ENCODE data around the gene ARSH.
"Not testable (repeated sequence)": the region's sequence is repeated elsewhere in the genome, so short reads cannot be mapped to it uniquely, and the experiment has no call there.

DNA sequence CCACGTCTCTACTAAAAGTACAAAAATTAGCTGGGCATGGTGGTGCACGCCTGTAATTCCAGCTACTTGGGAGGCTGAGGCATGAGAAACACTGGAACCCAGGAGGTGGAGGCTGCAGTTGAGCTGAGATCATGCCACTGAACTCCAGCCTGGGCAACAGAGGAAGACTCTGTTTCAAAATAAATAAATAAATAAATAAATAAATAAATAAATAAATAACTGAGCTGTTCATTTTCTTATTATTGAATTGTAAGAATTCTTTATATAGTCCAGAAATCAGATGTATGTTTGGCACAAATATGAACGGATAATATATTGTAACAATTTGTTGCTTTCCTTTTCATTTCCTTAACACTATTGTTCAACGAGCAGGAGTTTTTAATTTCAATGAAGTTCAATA lies 27.7 kb upstream of the ARSH start:
- TF ChIP-seq POLR2A (IDR thresholded peaks at IDR 0.05; ENCODE audit: low read depth, low read length); POLR2AphosphoS5 (IDR thresholded peaks at IDR 0.05; ENCODE audit: low read depth, low read length); PAX5 (IDR thresholded peaks at IDR 0.05; ENCODE audit: insufficient read depth, low read length, severe bottlenecking); TAF1 (IDR thresholded peaks at IDR 0.05; ENCODE audit: low read depth, low read length); SPI1 (IDR thresholded peaks at IDR 0.05; ENCODE audit: low read depth, low read length); POU2F2 (IDR thresholded peaks at IDR 0.05; ENCODE audit: low read depth, low read length): not testable (repeated sequence)
